DMS53 treated with DMSO at 0.1 percent for 48 hours (cell line): ENCODE data around the gene LCN1.
"Not testable (repeated sequence)": the region's sequence is repeated elsewhere in the genome, so short reads cannot be mapped to it uniquely, and the experiment has no call there.

Experiments
- DNase-seq: peaks from one replicate; lab custom pipeline; 2025; ENCODE audit not compliant: unreplicated experiment; lab: John Stamatoyannopoulos, UW

The LCN1 gene

GRCh38 chr9:135522137-135522877, 1.1 kb downstream of the LCN1 start:
- DNase-seq, result no peak

GRCh38 chr9:135522931-135523330, 1.7 kb downstream of the LCN1 start:
- no peak for DNase-seq

- no peak for DNase-seq
Measured at GRCh38 chr9:135523521-135524129, 2.4 kb downstream of the LCN1 start.

GRCh38 chr9:135524130-135524861, 3.1 kb downstream of the LCN1 start:
- no peak for DNase-seq

GRCh38 chr9:135525241-135526088, 4.2 kb downstream of the LCN1 start:
- no peak for DNase-seq

- DNase-seq, result no peak
Measured at GRCh38 chr9:135526089-135526729, 5.0 kb downstream of the LCN1 start.

- DNase-seq, result no peak
Measured at GRCh38 chr9:135526730-135527571, 5.7 kb downstream of the LCN1 start.

- DNase-seq, result not testable (repeated sequence)
Measured at GRCh38 chr9:135528842-135529435, 7.7 kb downstream of the LCN1 start.

- DNase-seq, result no peak
Measured at GRCh38 chr9:135530146-135530545, 8.9 kb downstream of the LCN1 start.

GRCh38 chr9:135531096-135531495, 9.9 kb downstream of the LCN1 start:
- no peak for DNase-seq

GRCh38 chr9:135533113-135533512, 11.9 kb downstream of the LCN1 start:
- no peak for DNase-seq

- DNase-seq, result no peak
Measured at GRCh38 chr9:135533674-135534073, 12.4 kb downstream of the LCN1 start.

GRCh38 chr9:135534192-135534711, 13.0 kb downstream of the LCN1 start:
- DNase-seq, result not testable (repeated sequence)

- not testable (repeated sequence) for DNase-seq
Measured at GRCh38 chr9:135534826-135535225, 13.6 kb downstream of the LCN1 start.

GRCh38 chr9:135535631-135536030, 14.4 kb downstream of the LCN1 start:
- not testable (repeated sequence) for DNase-seq

GRCh38 chr9:135536216-135536615, 15.0 kb downstream of the LCN1 start:
- no peak for DNase-seq

- not testable (repeated sequence) for DNase-seq
Measured at GRCh38 chr9:135543262-135543894, 22.1 kb downstream of the LCN1 start.

GRCh38 chr9:135544981-135545635, 23.9 kb downstream of the LCN1 start:
- no peak for DNase-seq
